ENCODE results near the gene MRPS21.

MRPS21 gene

DNA sequence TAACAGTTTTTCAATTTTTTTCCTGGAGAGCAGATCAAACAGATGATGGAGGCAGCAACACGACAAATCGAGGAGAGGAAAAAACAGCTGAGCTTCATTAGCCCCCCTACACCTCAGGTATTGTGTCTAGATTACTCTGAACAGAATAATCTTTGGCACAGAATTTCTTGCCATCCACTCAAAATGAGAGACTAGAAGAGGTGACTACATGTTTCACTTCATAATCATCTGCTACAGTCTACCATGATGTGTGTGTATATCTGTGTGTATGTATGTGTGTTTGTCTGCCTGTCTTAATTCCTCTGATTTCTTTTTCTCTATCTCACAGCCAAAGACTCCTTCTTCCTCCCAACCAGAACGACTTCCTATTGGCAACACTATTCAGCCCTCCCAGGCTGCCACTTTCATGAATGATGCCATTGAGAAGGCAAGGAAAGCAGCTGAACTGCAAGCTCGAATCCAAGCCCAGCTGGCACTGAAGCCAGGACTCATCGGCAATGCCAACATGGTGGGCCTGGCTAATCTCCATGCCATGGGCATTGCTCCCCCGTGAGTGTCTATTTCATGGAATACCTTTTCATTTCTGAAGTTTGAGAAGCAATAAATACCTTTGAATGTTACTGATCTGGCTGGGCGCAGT, 39.1 kb downstream of the MRPS21 start:
- H3K27ac ChIP-seq = no peak overlapping the region
- no peak for TF ChIP-seq CTCF (conservative IDR thresholded peaks at IDR 0.05)

- H3K27ac ChIP-seq = no peak overlapping the region
- TF ChIP-seq CTCF (conservative IDR thresholded peaks at IDR 0.05) = no peak
These were observed 52.7 kb downstream of the MRPS21 start for GRCh38 chr1:150346316-150346715.

DNA sequence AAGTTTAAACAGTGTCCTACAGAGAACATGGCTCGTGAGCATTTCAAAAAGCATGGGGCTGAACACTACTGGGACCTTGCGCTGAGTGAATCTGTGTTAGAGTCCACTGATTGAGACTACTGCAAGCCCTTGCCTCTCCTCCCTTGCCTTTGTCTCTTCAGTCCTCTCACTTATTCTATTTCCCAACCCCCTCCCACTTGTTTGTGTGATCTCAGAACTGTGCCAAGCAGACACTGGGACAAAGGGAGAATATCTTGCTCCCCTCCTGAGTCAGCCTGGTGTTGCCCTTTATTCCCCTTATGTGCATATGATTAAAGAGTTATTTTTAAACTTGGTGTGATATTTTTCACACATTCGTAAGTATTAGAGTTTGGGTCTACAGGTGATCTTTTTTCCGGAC, 59.2 kb downstream of the MRPS21 start:
- H3K27ac ChIP-seq = no peak overlapping the region
- TF ChIP-seq CTCF (conservative IDR thresholded peaks at IDR 0.05) = no peak
